Activated naive CD8-positive, alpha-beta T cell (primary cell): ENCODE results near the gene CTSA.
A peak's percentile ranks its signal among the peaks of the same experiment; 100 is the strongest.

Experiments used
- H3K27ac Mint-ChIP-seq: one replicate; pipeline ENCODE4 v1.8.0; 2021; ENCODE audit warnings: mixed read lengths
- H3K27me3 Mint-ChIP-seq: one replicate; pipeline ENCODE4 v1.8.0; 2021; ENCODE audit warnings: mixed read lengths
- H3K36me3 Mint-ChIP-seq: one replicate; pipeline ENCODE4 v1.8.0; 2021; ENCODE audit warnings: mixed read lengths
- H3K4me1 Mint-ChIP-seq: one replicate; pipeline ENCODE4 v1.8.0; 2021; ENCODE audit warnings: low read depth, mixed read lengths
- H3K4me3 Mint-ChIP-seq: one replicate; pipeline ENCODE4 v1.8.0; 2021; ENCODE audit warnings: mild to moderate bottlenecking, mixed read lengths
- H3K9me3 Mint-ChIP-seq: one replicate; pipeline ENCODE4 v1.8.0; 2021; ENCODE audit warnings: low read depth, mixed read lengths

Gene CTSA

GRCh38 chr20:45946149-45946970 is 55.2 kb downstream of the CTSA start:
- H3K4me3 Mint-ChIP-seq, result no peak overlapping the region
- H3K4me1 Mint-ChIP-seq, result peaks cover 11% of the 10 kb centered on the region
- H3K27me3 Mint-ChIP-seq, result no peaks in the 10 kb centered on the region
- H3K36me3 Mint-ChIP-seq, result peaks cover 7% of the 10 kb centered on the region
- H3K27ac Mint-ChIP-seq, result peak overlapping the region; percentile 64
- H3K9me3 Mint-ChIP-seq, result no peaks in the 10 kb centered on the region

GRCh38 chr20:45947110-45947866 is 56.2 kb downstream of the CTSA start:
- H3K9me3 Mint-ChIP-seq, result no peaks in the 10 kb centered on the region
- peaks cover 11% of the 10 kb centered on the region for H3K4me1 Mint-ChIP-seq
- H3K27ac Mint-ChIP-seq, result peak overlapping the region; percentile 41
- H3K27me3 Mint-ChIP-seq, result no peaks in the 10 kb centered on the region
- no peak overlapping the region for H3K4me3 Mint-ChIP-seq
- peaks cover 7% of the 10 kb centered on the region for H3K36me3 Mint-ChIP-seq

GRCh38 chr20:45948261-45948733 is 57.2 kb downstream of the CTSA start:
- Mint-ChIP-seq H3K9me3 (no peaks in the 10 kb centered on the region), H3K36me3 (peaks cover 7% of the 10 kb centered on the region), H3K27ac (no peak overlapping the region)

More at GRCh38 chr20:45948261-45948733, 57.2 kb downstream of the CTSA start:
- Mint-ChIP-seq H3K27me3 (no peaks in the 10 kb centered on the region), H3K4me3 (no peak overlapping the region), H3K4me1 (peaks cover 11% of the 10 kb centered on the region)
